Hepatocyte (in vitro differentiated cells): ENCODE measurements around the gene SSBP3. TPM values are rescaled to one million over a fixed set of nuclear protein-coding genes. Genes with fewer than 3 reads are reported as not detected.

Experiments
- DNase-seq: peaks from one replicate; pipeline ENCODE4 v3.0.0-alpha.2; 2016; ENCODE audit warnings: low spot score
- H2AFZ ChIP-seq: fragments of 200-600 bp; sonication (generic); 2 replicates; pipeline ENCODE4 v1.6.0; 2016; ENCODE audit warnings: antibody characterized with exemption, mild to moderate bottlenecking
- H3K27ac ChIP-seq: fragments of 200-600 bp; sonication (generic); 2 replicates; pipeline ENCODE4 v1.5.1; 2016; ENCODE audit warnings: mild to moderate bottlenecking
- H3K27me3 ChIP-seq: fragments of 200-600 bp; sonication (generic); 2 replicates; pipeline ENCODE4 v1.6.1; 2016
- H3K36me3 ChIP-seq: fragments of 200-600 bp; sonication (generic); replicated peaks from 2 replicates; pipeline ENCODE4 v1.5.1; 2016; ENCODE audit warnings: low read depth; ENCODE audit not compliant: insufficient read depth
- H3K4me1 ChIP-seq: fragments of 200-600 bp; sonication (generic); 2 replicates; pipeline ENCODE4 v1.5.1; 2016; ENCODE audit warnings: mild to moderate bottlenecking, moderate library complexity; ENCODE audit not compliant: insufficient read depth
- H3K4me2 ChIP-seq: fragments of 200-600 bp; sonication (generic); 2 replicates; pipeline ENCODE4 v1.6.0; 2016
- H3K4me3 ChIP-seq: fragments of 200-600 bp; sonication (generic); 2 replicates; pipeline ENCODE4 v1.5.1; 2016; ENCODE audit warnings: mild to moderate bottlenecking
- H3K79me2 ChIP-seq: fragments of 200-600 bp; sonication (generic); 2 replicates; pipeline ENCODE4 v1.6.0; 2017; ENCODE audit warnings: mild to moderate bottlenecking
- H3K9me2 ChIP-seq: fragments of 200-600 bp; sonication (generic); replicated peaks from 2 replicates; pipeline ENCODE4 v1.6.0; 2017; ENCODE audit warnings: mild to moderate bottlenecking; ENCODE audit not compliant: insufficient read depth
- H3K9me3 ChIP-seq: fragments of 200-600 bp; sonication (generic); 2 replicates; pipeline ENCODE4 v1.5.1; 2016; ENCODE audit warnings: low read depth, mild to moderate bottlenecking
- H4K20me1 ChIP-seq: fragments of 200-600 bp; sonication (generic); 2 replicates; pipeline ENCODE4 v1.6.0; 2016; ENCODE audit warnings: mild to moderate bottlenecking; ENCODE audit not compliant: insufficient read depth, poor library complexity, severe bottlenecking
- CTCF ChIP-seq: fragments of 200-600 bp; sonication (generic); IDR thresholded peaks from 2 replicates; pipeline ENCODE4 v1.5.1; 2016; ENCODE audit warnings: antibody characterized with exemption, mild to moderate bottlenecking; ENCODE audit not compliant: poor library complexity
- EZH2 ChIP-seq: fragments of 200-600 bp; sonication (generic); IDR thresholded peaks from 2 replicates; pipeline ENCODE4 v1.6.1; 2016; ENCODE audit warnings: antibody characterized with exemption, mild to moderate bottlenecking, borderline replicate concordance
- EZH2phosphoT487 ChIP-seq: fragments of 200-600 bp; sonication (generic); IDR thresholded peaks from one replicate; pipeline ENCODE4 v1.6.1; 2018; ENCODE audit warnings: antibody characterized with exemption, mild to moderate bottlenecking, low read depth, moderate library complexity; ENCODE audit not compliant: unreplicated experiment, severe bottlenecking
- WGBS: methylation state at CpG from one replicate; pipeline ENCODE4 v1.1.6; 2016; ENCODE audit warnings: low lambda C conversion rate; ENCODE audit errors: missing lambda C conversion rate; 5-methylcytosine and 5-hydroxymethylcytosine counted together
- polyA plus RNA-seq: library from polyadenylated mRNA; unstranded; fragments of >200 nt; fragmentation: Nextera tagmentation; extraction: Ambion mirVana; gene quantifications from 2 replicates; pipeline ENCODE4 v1.2.1, GENCODE V29; 2016
- total RNA-seq: library from RNA; depleted of rRNA; stranded (reverse); fragments of >200 nt; gene quantifications from 2 replicates; pipeline ENCODE4 v1.2.3, GENCODE V29; 2014

SSBP3 gene
- total and polyA plus RNA-seq, 2 experiments from 2014 or later = 25.8 to 47.2 TPM

GRCh38 chr1:54243022-54243421 is 163.2 kb downstream of the SSBP3 start:
- Histone ChIP-seq H3K79me2 (no peaks in the 10 kb centered on the region), H3K9me3 (no peaks in the 10 kb centered on the region), H3K4me3 (no peak overlapping the region), H3K27ac (no peak overlapping the region), H3K9me2 (no peaks in the 10 kb centered on the region), H3K36me3 (no peaks in the 10 kb centered on the region), H3K4me2 (no peak overlapping the region), H4K20me1 (no peaks in the 10 kb centered on the region), H3K27me3 (no peaks in the 10 kb centered on the region), H2AFZ (no peak overlapping the region), H3K4me1 (no peaks in the 10 kb centered on the region)
- DNase-seq = no peak
- WGBS = 95% methylated on average over 13 of the region's 13 CpGs
- no peak for TF ChIP-seq CTCF
- TF ChIP-seq EZH2 = no peak
- TF ChIP-seq EZH2phosphoT487 = no peak

- no peaks in the 10 kb centered on the region for H3K79me2 ChIP-seq
- H3K4me3 ChIP-seq = no peak overlapping the region
- H3K4me1 ChIP-seq = no peaks in the 10 kb centered on the region
- H3K36me3 ChIP-seq = no peaks in the 10 kb centered on the region
- no peak for DNase-seq
- no peak overlapping the region for H2AFZ ChIP-seq
- no peaks in the 10 kb centered on the region for H3K9me3 ChIP-seq
- no peak overlapping the region for H3K4me2 ChIP-seq
- WGBS = 93% methylated on average over 6 of the region's 6 CpGs
- H3K27me3 ChIP-seq = no peaks in the 10 kb centered on the region
- no peak overlapping the region for H3K27ac ChIP-seq
- TF ChIP-seq CTCF (no peak), EZH2 (no peak), EZH2phosphoT487 (no peak)
- no peaks in the 10 kb centered on the region for H3K9me2 ChIP-seq
- no peaks in the 10 kb centered on the region for H4K20me1 ChIP-seq
These were observed 164.8 kb downstream of the SSBP3 start for GRCh38 chr1:54241364-54241763.

DNA sequence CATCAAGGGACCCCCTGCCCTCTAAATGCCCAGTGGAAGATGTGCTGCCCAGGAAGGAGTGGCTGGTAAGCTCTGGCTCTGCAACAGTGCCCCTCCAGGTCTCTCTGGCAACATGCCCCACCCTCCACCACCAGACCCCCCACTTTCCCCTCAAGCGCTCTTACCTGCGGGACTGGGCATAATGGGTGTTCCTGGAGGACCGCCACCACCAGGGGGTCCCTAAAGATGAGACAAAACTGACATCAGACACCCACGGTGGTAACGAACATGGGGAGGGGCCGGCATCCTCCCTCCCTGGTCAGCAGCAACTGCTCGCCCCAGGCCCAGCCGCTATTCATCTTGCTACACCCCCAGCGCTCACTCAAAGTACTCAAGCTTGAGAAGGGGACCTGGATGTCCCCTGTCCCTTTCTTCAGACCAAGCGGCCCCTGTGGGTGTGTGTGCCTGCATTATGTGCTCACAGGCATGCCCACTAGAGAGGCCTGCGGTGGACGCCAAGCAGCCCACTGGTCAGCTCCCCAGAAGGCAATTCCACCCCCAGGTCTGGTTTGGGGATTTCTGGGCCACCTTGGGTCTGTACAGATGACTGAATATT is 165.4 kb downstream of the SSBP3 start:
- no peak for DNase-seq
- H3K4me3 ChIP-seq = no peak overlapping the region

More for the DNA sequence above, 165.4 kb downstream of the SSBP3 start:
- Histone ChIP-seq H3K27me3 (no peaks in the 10 kb centered on the region), H3K27ac (no peak overlapping the region), H4K20me1 (no peaks in the 10 kb centered on the region), H3K9me3 (no peaks in the 10 kb centered on the region), H3K79me2 (no peaks in the 10 kb centered on the region), H3K36me3 (no peaks in the 10 kb centered on the region), H3K4me1 (no peaks in the 10 kb centered on the region), H2AFZ (no peak overlapping the region), H3K4me2 (no peak overlapping the region), H3K9me2 (no peaks in the 10 kb centered on the region)
- no peak for TF ChIP-seq EZH2
- no peak for TF ChIP-seq EZH2phosphoT487
- no peak for TF ChIP-seq CTCF
- WGBS = 94% methylated on average over 12 of the region's 12 CpGs
